ENCODE data around the gene REXO5. TPM values are rescaled to one million over a fixed set of nuclear protein-coding genes. Genes with fewer than 3 reads are reported as not detected.

Gene REXO5
- total and polyA plus RNA-seq, 9 of the 15 experiments (the other 6 are each of a cell fraction or from before 2014, with no cell fraction given): 10.5 to 45.1 (median 25.4) TPM

DNA sequence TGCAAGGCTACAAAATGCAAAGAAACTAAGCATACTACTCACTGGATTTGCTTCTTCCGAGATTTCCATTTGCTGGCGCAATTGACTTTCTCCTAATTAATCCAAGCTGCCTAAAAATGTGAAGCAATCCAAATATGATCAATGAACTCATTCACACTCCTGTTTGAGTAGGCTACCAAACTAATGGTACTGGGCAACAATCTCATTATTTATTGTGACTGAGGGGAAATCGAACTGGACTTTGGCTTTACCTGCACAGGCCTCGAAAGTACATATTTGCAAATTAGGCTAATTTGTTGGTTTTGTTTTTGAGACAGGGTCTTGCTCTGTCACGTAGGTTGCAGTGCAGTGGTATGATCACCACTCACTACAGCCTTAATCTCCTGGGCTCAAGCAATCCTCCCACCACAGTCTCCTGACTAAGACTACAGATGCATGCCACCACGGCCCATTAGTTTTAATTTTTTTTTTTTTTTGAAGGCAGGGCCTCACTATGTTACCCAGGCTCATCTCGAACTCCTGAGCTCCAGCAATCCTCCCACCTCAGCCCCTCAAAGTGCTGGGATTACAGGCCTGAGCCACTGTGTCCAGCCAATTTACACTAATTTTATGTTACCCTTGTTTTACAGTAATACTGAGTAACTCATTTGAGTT, 2.6 kb upstream of the REXO5 start:
- 50% methylated on average over 7 of the region's 7 CpGs for WGBS (ENCODE audit: insufficient coverage, low coverage, missing lambda C conversion rate)
- Histone ChIP-seq H2AFZ (ENCODE audit: low read depth, low read length) (no peak overlapping the region), H3K9ac (ENCODE audit: insufficient read depth in 1 of 2, low read depth in 2 of 2, low read length in 2 of 2) (peak overlapping the region; percentile 27; a peak in 3 of 4 replicates), H3K27me3 (ENCODE audit: control insufficient read depth in 2 of 2, insufficient read depth in 2 of 2, low read length in 2 of 2) (no peaks in the 10 kb centered on the region), H3K36me3 (ENCODE audit: control insufficient read depth, insufficient read depth, low read length) (peaks cover 49% of the 10 kb centered on the region), H4K20me1 (replicated peaks; ENCODE audit: control insufficient read depth, insufficient read depth, low read length) (no peaks in the 10 kb centered on the region), H3K4me1 (replicated peaks in 1 of 2; ENCODE audit: control insufficient read depth in 2 of 2, insufficient read depth in 2 of 2, low read length in 2 of 2) (peaks cover 22 to 24% of the 10 kb centered on the region in 2 experiments), H3K27ac (ENCODE audit: extremely low read depth, low read depth, low read length) (peak overlapping the region; percentile 31), H3K9me3 (replicated peaks; ENCODE audit: control insufficient read depth, insufficient read depth, low read depth, low read length) (no peaks in the 10 kb centered on the region), H3K9me1 (ENCODE audit: control insufficient read depth, insufficient read depth, low read length) (no peaks in the 10 kb centered on the region), H3K4me2 (ENCODE audit: insufficient read depth, low read length) (peak overlapping the region; percentile 5), H3K4me3 (no peak overlapping the region), H3K79me2 (ENCODE audit: control insufficient read depth, insufficient read depth, low read length) (peaks cover 49% of the 10 kb centered on the region)
- FAIRE-seq (no peak), ATAC-seq (no peak), DNase-seq (ENCODE audit: extremely low read depth in 1 of 4, low spot score in 3 of 4) (peak in 1 of 4 experiments; percentile 41)
- intact Hi-C loops (cut with micrococcal nuclease) (loop anchor here (10.0 kb wide), 1 partner anchor 269 kb away; no protein-coding TSS in a partner anchor), in situ Hi-C loops (cut with MboI) (no loop called here)
- POLR2A ChIA-PET: interaction anchor here (0.6 to 1.6 kb wide), 4 partner anchors 10 to 1449 kb away, joined by 3 to 6 read pairs (median 4); no protein-coding TSS in a partner anchor
- CTCF ChIA-PET (ENCODE audit: low intra/inter-chr PET ratio): no interaction called here
- BruUV-seq (replicated peaks): TSS peak; percentile 3
- TF ChIP-seq NR2C1 (IDR thresholded peaks at IDR 0.05) (no peak), NR2C1 (tag; IDR thresholded peaks at IDR 0.05) (no peak), TCF3 (CRISPR knock-in tag; IDR thresholded peaks at IDR 0.05) (peak; percentile 13; the same call in 1 of the 2 replicates), TEAD4 (IDR thresholded peaks at IDR 0.05; ENCODE audit: low read length) (0 out of 2 replicates have a peak, but pooled peaks have one; percentile 14), TEAD4 (CRISPR knock-in tag; IDR thresholded peaks at IDR 0.05; ENCODE audit: borderline replicate concordance) (no peak), ZNF584 (CRISPR knock-in tag; IDR thresholded peaks at IDR 0.05; ENCODE audit: low read depth) (no peak), SMARCA4 (IDR thresholded peaks at IDR 0.05) (peak; percentile 19; the same call in 1 of the 2 replicates), ARID1B (IDR thresholded peaks at IDR 0.05) (0 out of 2 replicates have a peak, but pooled peaks have one; percentile 27), ZNF384 (IDR thresholded peaks at IDR 0.05; ENCODE audit: low read depth, low read length) (peak; percentile 59; the same call in 1 of the 2 replicates), C11orf30 (IDR thresholded peaks at IDR 0.05; ENCODE audit: low read depth) (no peak), L3MBTL2 (IDR thresholded peaks at IDR 0.05) (no peak), ZNF57 (CRISPR knock-in tag; IDR thresholded peaks at IDR 0.05) (no peak)
- TF ChIP-seq, protein P1, sequence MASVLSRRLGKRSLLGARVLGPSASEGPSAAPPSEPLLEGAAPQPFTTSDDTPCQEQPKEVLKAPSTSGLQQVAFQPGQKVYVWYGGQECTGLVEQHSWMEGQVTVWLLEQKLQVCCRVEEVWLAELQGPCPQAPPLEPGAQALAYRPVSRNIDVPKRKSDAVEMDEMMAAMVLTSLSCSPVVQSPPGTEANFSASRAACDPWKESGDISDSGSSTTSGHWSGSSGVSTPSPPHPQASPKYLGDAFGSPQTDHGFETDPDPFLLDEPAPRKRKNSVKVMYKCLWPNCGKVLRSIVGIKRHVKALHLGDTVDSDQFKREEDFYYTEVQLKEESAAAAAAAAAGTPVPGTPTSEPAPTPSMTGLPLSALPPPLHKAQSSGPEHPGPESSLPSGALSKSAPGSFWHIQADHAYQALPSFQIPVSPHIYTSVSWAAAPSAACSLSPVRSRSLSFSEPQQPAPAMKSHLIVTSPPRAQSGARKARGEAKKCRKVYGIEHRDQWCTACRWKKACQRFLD (CRISPR knock-in tag; IDR thresholded peaks at IDR 0.05): no peak
- TF ChIP-seq, protein P2, sequence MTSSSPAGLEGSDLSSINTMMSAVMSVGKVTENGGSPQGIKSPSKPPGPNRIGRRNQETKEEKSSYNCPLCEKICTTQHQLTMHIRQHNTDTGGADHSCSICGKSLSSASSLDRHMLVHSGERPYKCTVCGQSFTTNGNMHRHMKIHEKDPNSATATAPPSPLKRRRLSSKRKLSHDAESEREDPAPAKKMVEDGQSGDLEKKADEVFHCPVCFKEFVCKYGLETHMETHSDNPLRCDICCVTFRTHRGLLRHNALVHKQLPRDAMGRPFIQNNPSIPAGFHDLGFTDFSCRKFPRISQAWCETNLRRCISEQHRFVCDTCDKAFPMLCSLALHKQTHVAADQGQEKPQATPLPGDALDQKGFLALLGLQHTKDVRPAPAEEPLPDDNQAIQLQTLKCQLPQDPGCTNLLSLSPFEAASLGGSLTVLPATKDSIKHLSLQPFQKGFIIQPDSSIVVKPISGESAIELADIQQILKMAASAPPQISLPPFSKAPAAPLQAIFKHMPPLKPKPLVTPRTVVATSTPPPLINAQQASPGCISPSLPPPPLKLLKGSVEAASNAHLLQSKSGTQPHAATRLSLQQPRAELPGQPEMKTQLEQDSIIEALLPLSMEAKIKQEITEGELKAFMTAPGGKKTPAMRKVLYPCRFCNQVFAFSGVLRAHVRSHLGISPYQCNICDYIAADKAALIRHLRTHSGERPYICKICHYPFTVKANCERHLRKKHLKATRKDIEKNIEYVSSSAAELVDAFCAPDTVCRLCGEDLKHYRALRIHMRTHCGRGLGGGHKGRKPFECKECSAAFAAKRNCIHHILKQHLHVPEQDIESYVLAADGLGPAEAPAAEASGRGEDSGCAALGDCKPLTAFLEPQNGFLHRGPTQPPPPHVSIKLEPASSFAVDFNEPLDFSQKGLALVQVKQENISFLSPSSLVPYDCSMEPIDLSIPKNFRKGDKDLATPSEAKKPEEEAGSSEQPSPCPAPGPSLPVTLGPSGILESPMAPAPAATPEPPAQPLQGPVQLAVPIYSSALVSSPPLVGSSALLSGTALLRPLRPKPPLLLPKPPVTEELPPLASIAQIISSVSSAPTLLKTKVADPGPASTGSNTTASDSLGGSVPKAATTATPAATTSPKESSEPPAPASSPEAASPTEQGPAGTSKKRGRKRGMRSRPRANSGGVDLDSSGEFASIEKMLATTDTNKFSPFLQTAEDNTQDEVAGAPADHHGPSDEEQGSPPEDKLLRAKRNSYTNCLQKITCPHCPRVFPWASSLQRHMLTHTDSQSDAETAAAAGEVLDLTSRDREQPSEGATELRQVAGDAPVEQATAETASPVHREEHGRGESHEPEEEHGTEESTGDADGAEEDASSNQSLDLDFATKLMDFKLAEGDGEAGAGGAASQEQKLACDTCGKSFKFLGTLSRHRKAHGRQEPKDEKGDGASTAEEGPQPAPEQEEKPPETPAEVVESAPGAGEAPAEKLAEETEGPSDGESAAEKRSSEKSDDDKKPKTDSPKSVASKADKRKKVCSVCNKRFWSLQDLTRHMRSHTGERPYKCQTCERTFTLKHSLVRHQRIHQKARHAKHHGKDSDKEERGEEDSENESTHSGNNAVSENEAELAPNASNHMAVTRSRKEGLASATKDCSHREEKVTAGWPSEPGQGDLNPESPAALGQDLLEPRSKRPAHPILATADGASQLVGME (CRISPR knock-in tag; IDR thresholded peaks at IDR 0.05): no peak
- TF ChIP-seq, protein P3, sequence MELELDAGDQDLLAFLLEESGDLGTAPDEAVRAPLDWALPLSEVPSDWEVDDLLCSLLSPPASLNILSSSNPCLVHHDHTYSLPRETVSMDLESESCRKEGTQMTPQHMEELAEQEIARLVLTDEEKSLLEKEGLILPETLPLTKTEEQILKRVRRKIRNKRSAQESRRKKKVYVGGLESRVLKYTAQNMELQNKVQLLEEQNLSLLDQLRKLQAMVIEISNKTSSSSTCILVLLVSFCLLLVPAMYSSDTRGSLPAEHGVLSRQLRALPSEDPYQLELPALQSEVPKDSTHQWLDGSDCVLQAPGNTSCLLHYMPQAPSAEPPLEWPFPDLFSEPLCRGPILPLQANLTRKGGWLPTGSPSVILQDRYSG (tag; conservative IDR thresholded peaks at IDR 0.05; ENCODE audit: low read depth): 0 out of 2 replicates have a peak, but pooled peaks have one; percentile 15
